Left hindlimb (tissue), 1 donor: ENCODE measurements around the gene RNF7.
A peak's percentile ranks its signal among the peaks of the same experiment; 100 is the strongest.
"Not testable (repeated sequence)": the region's sequence is repeated elsewhere in the genome, so short reads cannot be mapped to it uniquely, and the experiment has no call there.

Experiments used
- DNase-seq: peaks from one replicate; pipeline ENCODE4 v3.0.0-alpha.2; 2018

The RNF7 gene

DNA sequence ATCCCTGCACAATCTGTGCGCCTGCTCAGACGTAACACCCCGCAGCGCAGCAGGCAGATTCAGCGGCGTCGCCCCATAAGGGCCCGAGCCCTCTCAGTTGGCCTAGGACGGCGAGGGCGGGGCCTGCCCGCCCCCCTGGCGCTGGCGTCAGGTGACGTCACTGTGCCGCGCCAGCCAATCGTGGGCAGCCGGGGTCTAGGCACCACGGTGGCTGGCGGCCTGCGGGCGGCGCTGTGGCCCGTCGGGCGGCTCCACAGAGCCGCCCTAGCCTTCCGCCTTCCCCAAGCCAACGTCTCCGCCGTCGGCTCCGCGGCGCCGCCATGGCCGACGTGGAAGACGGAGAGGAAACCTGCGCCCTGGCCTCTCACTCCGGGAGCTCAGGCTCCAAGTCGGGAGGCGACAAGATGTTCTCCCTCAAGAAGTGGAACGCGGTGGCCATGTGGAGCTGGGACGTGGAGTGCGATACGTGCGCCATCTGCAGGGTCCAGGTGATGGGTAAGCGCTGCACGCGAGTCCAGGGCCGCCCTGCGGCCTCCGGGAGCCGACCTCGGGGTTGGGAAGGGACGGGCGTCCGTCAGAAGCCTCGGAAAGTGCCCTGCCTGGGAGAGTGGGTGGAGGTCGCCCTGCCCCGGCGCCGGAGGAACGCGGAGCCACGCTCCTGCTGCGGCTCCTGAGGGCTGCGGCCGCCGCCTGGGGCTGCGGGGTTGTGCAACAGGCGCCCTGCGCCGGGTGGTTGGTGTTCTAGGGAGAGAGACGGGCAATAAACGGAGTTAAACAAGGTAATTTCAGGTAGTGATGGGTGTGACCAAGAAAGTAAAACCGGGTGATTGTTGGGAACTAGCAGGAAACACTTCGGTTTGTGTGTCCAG is at the start of gene RNF7:
Gene RNF7 (plus strand): TSS at position 277 of the 869 bp plus-strand sequence. CDS start 44 bp downstream, at position 321.
- DNase-seq, result peak; percentile 97

DNA sequence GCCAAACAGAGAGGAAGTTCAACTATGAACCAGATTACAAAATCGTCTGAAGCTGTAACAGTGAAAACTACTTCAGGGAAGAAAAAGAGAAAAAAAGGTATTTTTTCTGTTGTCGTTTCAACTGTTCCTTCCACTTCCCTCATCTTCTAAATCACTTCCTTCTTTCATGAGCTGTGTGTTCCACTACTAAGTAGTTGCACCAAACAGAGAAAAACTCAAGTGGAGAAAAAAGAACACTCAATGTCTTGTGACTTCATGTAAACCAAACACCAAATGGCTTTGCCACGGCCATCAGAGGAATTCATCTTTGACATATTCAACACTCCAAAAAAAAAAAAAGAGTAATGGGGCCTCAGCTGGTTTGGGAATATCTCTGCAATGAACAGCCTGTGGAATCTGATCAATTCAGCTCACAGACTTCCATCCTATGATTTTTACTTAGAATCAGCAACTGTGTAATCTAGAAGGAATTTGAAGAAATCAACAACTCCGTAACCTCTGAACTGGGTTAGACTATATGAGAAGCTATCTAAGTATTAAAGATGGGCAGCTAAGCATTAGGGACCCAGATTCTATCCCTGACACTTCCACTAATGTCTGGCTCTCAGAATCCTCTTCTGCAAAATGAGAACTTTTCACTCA is 47.5 kb upstream of the RNF7 start:
- DNase-seq, result no peak

DNA sequence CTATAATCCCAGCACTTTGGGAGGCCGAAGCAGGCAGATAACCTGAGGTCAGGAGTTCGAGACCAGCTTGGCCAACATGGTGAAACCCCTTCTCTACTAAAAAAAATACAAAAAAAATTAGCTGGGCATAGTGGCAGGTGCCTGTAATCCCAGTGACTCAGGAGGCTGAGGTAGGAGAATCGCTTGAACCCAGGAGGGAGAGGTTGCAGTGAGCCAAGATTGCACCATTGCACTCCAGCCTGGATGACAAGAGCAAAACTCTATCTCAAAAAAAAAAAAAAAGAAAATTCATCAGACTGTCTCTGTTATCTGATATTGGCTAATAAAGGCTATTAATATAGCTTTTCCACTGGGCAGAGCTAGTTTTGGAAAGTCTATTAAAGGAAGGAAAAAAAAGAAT is 46.6 kb upstream of the RNF7 start:
- not testable (repeated sequence) for DNase-seq

DNA sequence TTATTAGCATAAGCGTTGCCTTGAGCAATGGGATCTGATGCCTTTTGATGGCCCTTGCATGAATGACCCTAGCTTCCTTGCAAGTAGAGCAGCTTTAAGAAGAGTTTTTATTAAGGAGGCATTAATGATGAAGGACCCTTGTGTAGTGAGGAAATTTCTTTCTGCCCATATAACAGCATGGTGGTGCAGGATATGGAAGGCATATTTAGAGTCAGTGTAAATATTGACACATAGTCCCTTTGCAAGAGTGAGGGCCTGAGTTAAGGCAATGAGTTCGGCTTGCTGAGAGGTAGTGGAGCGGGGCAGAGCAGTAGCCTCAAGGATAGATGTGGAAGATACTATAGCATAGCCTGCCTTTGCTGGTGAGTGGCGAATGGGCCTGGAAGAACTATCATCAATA is 45.1 kb upstream of the RNF7 start:
- DNase-seq, result not testable (repeated sequence)

DNA sequence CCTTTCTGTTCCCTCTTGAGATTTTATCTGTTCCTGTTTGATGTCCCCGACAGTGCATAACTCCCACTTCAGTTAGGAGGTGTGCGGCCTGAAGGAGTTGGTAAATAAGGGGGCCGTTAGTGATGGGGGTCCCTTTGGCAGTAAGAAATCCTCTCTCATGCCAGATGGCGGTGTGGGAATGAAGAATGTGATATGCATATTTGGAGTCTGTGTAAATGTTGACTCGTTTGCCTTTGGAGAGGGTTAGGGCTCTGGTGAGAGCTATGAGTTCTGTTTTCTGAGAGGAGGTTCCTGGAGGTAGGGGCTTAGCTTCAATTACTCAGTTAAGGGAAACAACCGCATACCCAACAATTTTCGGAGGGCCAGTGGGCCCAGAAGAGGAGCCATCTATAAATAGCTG is 38.8 kb upstream of the RNF7 start:
- DNase-seq, result no peak

DNA sequence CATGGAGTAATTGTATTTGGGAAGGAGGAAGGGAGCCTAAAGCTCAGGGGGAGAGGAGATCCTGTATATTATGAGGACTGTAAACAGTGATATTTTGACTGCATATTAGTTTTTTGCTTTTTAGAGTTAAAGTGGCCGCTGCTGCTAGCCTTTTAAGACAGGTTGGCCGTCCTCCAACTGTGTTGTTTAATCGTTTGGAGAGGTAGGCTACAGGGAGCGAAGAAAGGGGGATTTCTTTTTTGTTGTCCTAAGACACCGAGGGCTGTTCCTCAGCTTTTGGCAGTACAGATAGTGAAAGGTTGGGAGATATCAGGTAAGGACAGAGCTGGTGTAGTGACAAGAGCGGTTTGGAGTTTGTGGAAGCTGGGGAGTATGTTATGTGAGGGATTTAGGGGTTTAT is 38.2 kb upstream of the RNF7 start:
- no peak for DNase-seq

DNA sequence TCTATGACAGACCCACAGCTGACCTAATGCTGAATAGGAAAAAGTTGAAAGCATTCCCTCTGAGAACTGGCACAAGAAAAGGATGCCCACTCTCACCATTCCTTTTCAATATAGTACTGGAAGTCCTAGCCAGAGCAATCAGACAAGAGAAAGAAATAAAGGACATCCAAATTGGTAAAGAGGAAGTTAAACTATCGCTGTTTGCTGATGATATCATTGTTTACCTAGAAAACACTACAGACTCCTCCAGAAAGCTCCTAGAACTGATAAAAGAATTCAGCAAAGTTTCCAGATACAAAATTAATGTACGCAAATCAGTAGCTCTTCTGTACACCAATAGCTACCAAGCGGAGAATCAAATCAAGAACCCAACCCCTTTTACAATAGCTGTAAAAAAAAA is 34.7 kb upstream of the RNF7 start:
- not testable (repeated sequence) for DNase-seq

DNA sequence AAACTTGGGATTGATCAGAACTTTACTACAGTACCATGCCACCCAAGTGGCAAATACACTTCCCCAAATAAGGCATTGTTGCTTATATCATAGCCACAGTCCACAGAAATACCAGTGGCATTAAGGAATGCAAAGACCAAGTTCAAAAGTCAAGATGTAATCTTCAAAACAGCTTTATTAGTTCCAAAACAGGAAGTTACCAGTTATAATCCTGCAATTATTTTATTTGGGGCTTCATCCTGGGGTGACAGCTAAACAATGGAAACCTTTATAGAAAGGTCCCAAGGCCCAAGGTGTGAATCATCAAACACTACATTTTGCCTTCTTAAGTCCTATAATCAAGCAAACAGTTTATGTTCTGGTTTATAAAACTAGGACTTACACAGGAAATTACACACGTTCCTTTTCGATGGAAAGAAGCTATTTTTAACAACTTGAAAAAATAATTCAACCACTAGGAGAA is 30.3 kb upstream of the RNF7 start:
- DNase-seq, result no peak

DNA sequence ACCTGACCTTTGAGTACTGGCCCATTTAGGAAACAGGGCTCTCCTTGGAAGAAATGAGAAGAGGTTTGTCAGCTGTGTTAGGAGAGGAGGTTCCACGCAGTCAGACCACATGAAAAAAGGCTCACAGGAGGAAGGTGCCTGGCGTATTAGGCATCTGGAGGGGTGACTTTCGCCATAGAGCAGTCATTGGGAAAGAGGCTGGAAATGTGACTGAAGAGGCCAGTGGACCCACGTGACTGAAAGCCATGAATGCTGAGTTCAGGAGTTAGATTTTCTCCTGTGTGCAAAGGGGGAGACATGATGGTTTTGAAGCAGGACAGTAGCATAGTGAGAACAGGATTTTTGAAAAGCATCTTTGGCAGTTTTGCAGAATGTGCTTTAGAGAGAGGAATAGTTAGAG is 29.7 kb upstream of the RNF7 start:
- no peak for DNase-seq

DNA sequence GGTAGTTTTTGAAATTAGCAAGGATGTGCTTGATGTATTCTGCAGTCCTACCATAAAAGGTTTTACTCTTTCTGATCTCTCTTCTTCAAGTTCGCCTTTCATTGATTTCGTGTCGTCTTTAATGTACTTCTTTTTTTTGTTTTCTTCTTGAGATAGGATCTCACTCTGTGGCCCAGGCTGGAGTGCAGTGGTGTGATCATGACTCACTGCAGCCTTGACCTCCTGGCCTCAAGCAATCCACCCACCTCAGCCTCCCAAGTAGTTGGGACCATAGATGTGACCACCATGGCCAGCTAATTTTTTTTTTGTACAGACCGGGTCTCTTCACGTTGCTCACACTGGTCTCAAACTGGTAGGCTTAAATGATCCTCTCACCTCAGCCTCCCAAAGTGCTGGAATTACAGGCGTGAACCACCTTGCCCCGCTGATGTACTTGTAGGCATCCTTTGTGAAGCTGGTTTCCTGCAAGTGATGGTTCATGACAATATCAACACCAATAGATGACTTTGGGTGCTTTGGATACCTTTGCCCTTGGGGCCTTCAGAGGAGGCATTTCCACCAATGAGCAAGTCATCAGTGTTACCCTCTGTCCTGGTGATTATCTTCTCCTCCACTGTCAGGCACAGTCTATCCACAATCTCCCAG is 28.9 kb upstream of the RNF7 start:
- DNase-seq, result no peak

DNA sequence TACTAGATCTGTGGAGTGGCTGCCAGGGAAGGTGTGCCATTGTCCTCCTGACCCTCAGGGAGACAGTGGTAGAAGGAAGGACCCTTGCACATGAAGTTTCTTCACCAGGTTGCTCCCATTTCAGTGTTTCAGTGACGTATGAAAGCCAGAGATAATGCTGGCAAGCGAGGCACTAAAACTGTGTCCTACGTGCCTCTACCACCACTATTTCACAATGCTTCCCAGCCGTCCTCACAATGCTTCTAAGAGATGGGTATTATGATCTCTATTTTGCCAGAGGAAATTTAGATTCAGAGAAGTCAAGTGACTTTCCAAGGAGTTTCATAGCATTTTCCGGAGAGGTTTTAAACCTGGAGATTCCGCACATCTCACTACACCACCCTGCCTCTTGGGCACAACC is 28.0 kb upstream of the RNF7 start:
- DNase-seq, result no peak

DNA sequence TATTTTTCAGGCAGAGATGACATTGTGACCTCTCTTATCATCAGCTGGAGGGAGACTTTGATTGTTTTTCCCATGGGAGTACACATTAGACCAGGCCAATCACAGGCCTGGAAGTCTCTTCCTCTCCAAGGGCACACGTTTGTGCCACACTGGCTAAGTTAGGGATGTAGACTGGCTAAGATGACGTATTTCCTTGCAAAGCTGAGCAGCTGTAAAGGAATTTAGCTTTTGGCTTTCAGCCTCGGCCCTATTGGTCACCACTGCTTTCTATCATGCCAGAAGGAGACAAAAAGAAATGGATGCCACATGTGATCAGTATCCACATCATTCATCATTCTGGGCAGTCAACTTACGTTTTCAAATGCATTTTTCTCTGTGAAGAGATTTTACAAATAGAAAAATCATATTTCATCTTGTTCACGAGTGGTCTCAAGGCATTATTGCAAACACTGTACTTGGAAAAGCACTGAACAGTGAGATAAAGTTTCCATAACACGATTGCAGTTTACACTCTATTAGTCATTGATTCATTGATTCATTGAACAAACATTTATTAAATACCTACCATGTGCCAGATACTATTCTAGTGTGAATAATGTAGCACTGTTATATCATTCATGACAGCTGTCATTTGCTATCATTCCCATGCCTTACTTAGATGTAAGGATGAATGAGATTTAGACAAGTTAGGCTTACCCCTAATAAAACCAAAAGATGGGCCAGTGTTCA is 27.0 kb upstream of the RNF7 start:
- no peak for DNase-seq

DNA sequence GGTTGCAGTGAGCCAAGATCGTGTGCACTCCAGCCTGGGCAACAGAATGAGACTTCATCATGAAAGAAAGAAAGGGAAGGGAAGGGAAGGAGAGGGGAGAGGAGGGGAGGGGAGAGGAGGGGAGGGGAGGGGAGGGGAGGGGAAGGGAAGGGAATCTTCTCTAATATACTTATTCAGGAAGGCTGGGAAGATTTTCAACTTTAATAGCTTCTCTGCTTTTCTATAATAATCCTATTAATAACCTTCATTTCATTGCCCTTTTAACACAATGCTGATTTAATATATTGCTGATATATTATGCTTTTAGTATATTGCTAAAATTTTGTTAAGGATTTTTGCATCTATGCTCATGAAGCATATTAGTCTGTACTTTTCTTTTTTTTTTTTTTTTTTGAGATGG is 23.4 kb upstream of the RNF7 start:
- no peak for DNase-seq

DNA sequence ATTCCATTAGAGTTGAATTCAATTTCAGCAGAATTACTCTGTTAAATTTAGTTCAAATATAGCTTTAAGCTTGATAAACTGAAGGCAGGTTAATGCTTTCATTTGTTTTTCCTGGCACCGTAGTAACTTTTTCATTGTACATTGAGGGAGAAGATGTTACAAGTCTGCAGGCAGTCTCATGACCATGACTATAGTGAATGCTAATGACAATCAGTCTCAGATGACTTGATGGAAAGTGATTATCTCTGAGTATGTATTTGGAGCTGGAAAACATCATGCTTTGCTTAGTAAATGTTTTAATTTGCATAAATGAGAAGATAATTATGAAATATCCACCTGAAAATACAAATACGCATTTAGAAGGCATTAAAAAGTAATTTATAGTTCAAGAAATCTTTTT is 16.0 kb upstream of the RNF7 start:
- DNase-seq, result no peak

DNA sequence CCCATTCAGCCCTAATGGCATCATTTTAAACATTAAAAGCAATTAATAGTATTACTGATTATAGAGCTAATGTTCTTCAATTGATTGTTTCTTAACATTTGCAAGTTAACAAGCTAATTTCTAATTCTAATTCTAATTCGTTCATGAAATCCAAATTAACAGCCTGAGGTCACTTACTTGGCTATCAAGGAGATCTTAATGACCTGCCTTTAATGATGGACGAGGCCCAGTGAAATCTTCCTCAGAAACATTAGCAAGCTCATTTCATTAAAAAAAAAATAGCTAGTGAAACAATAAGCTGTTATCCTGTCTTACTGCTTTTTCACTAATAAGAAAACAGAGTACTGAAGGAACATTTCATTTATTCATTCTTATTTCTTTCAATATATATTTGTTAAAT is 15.4 kb upstream of the RNF7 start:
- no peak for DNase-seq

DNA sequence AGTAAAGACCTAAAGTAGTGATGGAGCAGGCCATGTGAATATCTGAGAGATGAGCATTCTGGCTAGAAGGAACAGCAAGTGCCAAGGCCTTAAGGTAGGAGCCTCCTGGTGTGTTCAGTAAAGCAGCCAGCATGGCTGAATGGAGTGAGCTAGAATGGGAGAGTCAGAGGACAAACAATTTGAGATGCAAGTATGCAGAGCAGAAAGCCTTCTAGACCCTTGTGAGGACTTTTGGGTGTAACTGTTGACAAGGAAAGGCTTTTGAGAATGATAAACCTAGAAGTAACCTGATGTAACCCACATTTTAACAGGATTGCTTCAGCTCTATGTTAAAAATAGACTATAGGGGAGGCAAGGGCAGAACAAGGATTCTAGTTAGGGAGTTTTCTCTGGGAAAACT is 14.8 kb upstream of the RNF7 start:
- no peak for DNase-seq

DNA sequence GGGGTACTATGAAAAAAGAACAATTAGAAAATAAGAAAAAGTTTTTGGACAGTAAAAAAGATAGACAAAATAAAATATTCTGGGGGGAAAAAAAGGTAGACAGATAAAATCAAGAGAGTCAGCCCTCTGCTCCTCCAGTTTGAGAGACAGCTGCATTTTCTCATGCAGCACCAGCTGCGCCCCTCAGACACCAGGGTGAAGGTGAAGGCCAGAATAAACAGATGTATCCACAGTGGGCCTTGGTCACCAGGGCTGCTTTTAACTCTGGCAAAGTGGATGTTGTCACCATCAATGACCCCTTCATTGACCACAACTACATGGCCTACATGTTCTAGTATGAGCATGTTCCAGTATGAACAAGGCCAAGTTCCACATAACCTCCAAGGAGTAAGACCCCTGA is 13.9 kb upstream of the RNF7 start:
- no peak for DNase-seq

DNA sequence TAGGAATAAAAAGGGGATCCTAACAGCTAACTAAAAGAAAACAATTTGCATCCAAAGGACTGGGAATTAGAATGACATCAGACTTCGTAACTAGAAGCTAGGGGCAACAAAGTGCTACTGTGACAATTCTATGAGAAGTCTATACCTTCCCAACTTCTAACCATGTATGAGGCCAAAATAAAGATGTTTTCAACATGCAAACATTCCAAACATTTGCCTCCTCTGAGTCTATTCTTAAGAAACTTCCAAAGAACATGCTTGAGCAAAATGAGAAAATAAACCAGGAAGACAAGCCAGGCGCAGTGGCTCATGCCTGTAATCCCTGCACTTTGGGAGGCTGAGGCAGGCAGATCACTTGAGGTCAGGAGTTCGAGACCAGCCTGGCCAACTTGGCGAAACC is 13.1 kb upstream of the RNF7 start:
- DNase-seq, result no peak

DNA sequence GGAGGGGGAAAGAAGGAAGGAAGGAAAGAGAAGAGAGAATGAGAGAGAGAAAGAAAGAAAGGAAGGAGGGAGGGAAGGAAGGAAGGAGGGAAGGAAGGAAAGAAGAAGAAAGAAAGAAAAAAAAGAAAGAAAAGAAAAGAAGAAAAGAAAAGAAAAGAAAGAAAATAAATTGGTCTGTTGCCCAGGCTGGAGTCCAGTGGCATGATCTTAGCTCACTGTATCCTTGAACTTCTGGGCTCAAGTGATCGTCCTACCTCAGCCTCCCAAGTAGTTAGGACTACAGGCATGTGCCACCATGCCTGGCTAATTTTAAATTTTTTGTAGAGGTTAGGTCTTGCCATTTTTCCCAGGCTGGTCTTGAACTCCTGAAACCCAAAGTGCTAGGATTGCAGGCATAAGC is 11.6 kb upstream of the RNF7 start:
- DNase-seq, result no peak

DNA sequence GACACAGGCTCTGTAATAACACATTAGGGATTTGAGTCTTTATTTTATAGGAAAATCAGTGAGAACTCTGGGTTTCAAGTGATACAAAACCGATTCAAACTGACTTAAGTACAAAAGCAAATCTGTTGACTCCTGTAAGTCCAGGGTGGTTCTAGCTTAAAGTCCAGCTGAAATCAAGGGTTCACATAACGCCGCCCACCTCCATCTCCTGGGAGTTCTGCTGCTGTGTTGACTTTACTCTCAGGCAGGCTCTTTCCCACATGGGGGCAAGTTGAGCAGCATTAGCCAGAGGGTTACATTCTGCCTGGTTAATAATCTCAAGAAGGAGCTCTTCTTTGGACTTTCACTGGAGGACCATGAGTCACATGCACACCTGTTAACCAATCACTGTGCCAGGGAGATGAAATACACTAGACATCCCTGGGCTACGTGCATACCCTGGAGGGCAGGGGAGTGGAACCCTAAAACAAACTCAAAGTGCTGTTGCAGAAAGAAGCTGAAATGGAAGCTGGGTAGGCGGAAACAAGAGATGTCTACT is 9.7 kb upstream of the RNF7 start:
- DNase-seq, result no peak

DNA sequence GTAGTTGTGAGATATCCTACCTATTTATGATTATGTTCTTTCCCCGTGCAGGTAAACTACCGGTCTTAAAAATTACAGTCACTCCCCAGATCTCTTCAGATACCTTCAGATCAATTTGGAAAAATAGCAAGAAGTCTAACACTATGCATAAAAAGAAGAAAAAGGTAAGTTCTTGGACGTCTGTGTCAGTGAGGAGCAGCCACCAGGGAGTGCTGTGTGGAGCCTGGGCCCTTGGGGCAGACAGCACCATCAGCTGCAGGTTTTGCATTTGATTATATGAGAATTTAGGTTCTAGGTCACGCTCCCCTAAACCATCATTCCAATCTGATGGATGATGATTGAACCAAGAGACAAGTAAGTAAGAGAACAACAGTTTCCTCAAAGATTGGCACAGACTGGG is 8.9 kb upstream of the RNF7 start:
- no peak for DNase-seq

DNA sequence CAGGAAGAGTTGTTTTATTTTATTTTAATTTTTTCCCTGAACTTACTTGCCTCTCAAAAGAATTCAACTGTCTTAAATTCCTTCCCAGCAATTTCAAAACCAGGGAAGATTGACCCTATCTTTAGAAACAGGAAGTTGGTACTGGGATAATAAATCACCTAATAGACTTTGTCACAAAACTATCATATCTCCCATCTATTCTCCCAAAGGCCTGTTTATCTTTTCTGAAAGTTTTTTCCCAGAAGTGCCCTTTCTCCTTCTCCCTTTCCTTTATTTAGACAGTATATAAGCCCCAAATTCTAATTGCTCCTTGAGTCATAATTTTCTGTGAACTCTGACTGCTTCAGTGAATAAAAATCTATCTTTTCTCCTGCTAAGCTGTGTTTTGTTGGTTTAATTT is 2.9 kb upstream of the RNF7 start:
- DNase-seq, result no peak
